GM11168 (cell line): Measurements from ENCODE around the gene LAMC3.

Experiments used
- in situ Hi-C: fragments of 300-500 bp; cut with MboI; formaldehyde crosslinking; loops from one replicate; pipeline ENCODE4 v1.12.0; 2022; ENCODE audit warnings: low sequenced_read_pairs; ENCODE audit not compliant: unreplicated experiment

The LAMC3 gene

GRCh38 chr9:131008909-131009618 lies at the start of gene LAMC3:
Gene LAMC3, plus strand, starts transcription at chr9:131009174. Its CDS starts 41 bp downstream, at chr9:131009215.
- in situ Hi-C loops, result no loop called here

- in situ Hi-C loops, result no loop called here
Observed at GRCh38 chr9:130959809-130960334, 49.1 kb upstream of the LAMC3 start.

GRCh38 chr9:130960522-130961378 lies 48.2 kb upstream of the LAMC3 start:
- in situ Hi-C loops, result no loop called here

GRCh38 chr9:130961511-130962300 lies 47.3 kb upstream of the LAMC3 start:
- in situ Hi-C loops, result no loop called here

- in situ Hi-C loops, result no loop called here
Observed at GRCh38 chr9:130962418-130963316, 46.3 kb upstream of the LAMC3 start.

GRCh38 chr9:130963337-130963908 lies 45.6 kb upstream of the LAMC3 start:
- in situ Hi-C loops, result no loop called here

GRCh38 chr9:130963916-130964315 lies 45.1 kb upstream of the LAMC3 start:
- in situ Hi-C loops, result no loop called here

- in situ Hi-C loops, result no loop called here
Observed at GRCh38 chr9:130965680-130966079, 43.3 kb upstream of the LAMC3 start.

GRCh38 chr9:130970052-130970451 lies 38.9 kb upstream of the LAMC3 start:
- in situ Hi-C loops, result no loop called here

- in situ Hi-C loops, result no loop called here
Observed at GRCh38 chr9:130970855-130971254, 38.1 kb upstream of the LAMC3 start.

GRCh38 chr9:130971294-130971849 lies 37.6 kb upstream of the LAMC3 start:
- in situ Hi-C loops, result no loop called here

GRCh38 chr9:130972277-130972956 lies 36.6 kb upstream of the LAMC3 start:
- in situ Hi-C loops, result no loop called here

- in situ Hi-C loops, result no loop called here
Observed at GRCh38 chr9:130972957-130973685, 35.9 kb upstream of the LAMC3 start.

GRCh38 chr9:130973686-130974281 lies 35.2 kb upstream of the LAMC3 start:
- in situ Hi-C loops, result no loop called here

GRCh38 chr9:130974697-130975096 lies 34.3 kb upstream of the LAMC3 start:
- in situ Hi-C loops, result no loop called here

GRCh38 chr9:130975156-130975555 lies 33.8 kb upstream of the LAMC3 start:
- in situ Hi-C loops, result no loop called here
